GM12873 (cell line): ENCODE measurements around the gene ALDH1A3.

Experiments used
- TF ChIP-seq, protein P1 (sequence below): IDR thresholded peaks from 2 replicates; pipeline ENCODE4 v1.5.1; 2012; ENCODE audit warnings: low read depth, mild to moderate bottlenecking, moderate library complexity, low read length, control low read depth; ENCODE audit not compliant: insufficient read depth; ENCODE audit errors: missing control alignments

Gene ALDH1A3

DNA sequence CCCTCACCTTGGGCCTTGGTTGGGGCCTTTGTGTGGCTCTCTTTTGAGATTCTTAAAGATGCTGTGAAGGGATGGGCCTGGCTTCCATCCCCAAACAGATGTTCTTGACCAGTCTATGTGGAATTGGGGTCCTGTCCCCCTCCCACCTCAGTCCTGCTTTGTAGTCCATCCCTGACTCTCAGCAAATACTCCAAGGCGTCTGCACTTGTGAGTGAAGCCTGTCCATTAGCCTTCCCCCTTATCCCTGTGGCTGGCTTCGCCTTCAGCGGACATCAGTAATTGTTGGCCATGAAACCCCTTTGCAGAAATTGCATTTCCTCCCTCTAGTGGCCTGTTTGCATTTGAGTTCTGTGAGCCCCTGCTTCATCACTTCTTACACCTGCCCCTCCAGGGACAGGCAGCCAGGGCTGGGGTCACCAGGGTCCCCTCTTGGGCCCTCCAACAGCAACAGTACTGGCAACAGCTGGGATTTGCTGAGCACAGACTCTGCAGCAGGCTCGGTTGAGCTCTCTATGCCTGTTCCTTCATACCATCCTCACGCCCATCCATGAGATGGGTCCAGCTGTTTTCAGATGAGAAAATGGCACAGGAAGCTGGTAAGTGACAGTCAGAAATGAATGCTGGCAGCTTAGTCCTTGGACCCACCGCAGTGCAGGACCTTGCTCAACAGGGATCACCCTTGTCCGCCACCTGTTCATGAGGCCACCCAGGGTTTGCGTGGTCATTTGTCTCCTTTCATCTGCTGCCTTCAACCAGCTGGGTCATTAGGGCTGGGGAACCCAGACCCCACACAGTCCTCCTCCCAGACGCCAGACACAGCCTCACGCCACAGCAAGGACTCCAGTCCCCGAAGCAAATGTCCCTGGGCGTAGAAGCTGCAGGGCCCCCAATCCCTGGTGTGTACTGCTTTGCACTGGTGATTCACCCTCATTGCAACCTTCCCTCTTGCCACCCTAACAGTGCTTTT, 30.6 kb downstream of the ALDH1A3 start:
- TF ChIP-seq, protein P1, sequence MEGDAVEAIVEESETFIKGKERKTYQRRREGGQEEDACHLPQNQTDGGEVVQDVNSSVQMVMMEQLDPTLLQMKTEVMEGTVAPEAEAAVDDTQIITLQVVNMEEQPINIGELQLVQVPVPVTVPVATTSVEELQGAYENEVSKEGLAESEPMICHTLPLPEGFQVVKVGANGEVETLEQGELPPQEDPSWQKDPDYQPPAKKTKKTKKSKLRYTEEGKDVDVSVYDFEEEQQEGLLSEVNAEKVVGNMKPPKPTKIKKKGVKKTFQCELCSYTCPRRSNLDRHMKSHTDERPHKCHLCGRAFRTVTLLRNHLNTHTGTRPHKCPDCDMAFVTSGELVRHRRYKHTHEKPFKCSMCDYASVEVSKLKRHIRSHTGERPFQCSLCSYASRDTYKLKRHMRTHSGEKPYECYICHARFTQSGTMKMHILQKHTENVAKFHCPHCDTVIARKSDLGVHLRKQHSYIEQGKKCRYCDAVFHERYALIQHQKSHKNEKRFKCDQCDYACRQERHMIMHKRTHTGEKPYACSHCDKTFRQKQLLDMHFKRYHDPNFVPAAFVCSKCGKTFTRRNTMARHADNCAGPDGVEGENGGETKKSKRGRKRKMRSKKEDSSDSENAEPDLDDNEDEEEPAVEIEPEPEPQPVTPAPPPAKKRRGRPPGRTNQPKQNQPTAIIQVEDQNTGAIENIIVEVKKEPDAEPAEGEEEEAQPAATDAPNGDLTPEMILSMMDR, result no peak

DNA sequence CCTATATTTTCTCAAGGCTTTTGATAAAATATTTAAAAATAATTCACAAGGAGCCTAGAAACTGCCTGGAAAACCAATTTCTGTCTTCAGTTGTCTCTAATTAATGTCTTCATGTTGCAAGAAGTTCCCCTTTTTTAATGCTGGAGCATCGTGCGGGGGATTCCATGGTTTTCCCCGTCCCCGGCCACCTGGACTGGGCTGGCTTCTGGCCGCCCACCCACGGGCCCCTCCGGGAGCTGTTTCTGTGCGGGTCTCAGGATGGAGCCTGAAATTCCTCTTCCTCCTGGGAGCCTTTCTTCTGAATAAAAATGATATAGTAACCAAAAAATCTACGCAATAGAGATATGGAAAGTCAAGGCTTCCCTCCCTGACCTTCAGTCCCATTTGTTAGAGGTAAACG, 31.5 kb downstream of the ALDH1A3 start:
- TF ChIP-seq, protein P1, result no peak

DNA sequence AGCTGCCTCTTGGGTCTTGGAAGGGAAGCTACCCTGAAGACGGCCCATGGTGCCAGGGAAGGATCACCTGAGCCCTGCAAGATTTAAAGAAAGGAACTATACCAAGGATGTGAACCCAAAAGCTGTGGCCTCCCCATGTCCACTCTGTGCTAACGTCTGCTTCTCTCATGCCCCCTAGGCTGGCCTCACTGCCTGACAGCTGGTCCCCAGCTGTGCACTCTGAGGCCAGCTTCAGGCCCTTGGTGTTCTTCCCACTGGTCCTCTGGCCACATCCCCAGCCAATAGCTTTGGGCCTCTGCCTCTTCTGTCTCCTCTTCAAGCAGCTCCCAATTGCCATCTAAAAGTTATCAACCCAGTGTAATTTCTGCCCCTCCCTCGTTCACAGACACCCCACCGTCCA, 34.3 kb downstream of the ALDH1A3 start:
- TF ChIP-seq, protein P1, result no peak

DNA sequence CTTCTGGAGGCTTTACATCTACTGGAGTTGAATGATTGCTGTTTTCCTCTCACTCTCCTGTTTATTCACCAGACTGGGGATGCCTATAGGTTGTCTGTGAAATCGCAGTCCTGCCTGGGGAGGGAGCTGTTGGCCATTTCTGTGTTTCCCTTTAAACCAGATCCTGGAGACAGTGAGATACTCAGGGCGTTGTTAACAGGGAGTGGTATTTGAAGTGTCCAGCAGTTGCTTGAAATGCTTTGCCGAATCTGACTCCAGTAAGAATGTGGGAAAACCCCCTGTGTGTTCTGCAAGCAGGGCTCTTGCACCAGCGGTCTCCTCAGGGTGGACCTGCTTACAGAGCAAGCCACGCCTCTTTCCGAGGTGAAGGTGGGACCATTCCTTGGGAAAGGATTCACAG, 35.2 kb downstream of the ALDH1A3 start:
- TF ChIP-seq, protein P1, result no peak

DNA sequence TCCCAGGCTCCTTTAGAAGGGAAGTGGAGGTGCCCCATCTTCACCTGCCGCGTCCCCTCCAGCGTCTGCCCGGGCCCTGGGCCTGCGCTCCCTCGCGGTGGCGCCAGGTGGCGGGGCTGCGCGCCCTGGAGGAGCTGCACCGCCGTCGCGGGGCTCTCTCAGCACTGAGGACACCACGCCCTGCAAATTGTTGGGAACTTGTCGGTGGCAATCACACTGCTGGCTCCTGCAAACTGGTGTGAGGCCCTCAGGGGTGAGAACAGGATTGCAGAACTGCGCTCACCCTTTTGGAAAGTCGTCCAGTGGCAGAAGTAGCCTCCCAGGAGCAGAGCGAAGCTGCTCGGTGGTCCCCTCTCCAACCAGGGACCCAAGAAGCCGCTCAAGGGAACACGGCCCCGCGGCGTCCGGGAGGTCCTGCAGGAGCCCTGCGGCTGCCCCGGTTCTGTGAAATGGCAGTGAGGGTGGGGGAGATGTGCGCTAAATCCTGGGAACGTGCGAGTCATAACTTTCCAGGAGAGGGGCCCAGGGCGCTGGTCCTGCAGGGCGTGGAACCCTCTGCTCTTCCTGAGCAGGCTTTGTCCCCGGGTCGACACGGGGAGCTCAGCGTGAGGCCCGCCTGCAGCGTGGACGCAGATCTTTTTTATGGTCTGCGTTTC, 38.5 kb downstream of the ALDH1A3 start:
- TF ChIP-seq, protein P1, result peak; percentile 97

DNA sequence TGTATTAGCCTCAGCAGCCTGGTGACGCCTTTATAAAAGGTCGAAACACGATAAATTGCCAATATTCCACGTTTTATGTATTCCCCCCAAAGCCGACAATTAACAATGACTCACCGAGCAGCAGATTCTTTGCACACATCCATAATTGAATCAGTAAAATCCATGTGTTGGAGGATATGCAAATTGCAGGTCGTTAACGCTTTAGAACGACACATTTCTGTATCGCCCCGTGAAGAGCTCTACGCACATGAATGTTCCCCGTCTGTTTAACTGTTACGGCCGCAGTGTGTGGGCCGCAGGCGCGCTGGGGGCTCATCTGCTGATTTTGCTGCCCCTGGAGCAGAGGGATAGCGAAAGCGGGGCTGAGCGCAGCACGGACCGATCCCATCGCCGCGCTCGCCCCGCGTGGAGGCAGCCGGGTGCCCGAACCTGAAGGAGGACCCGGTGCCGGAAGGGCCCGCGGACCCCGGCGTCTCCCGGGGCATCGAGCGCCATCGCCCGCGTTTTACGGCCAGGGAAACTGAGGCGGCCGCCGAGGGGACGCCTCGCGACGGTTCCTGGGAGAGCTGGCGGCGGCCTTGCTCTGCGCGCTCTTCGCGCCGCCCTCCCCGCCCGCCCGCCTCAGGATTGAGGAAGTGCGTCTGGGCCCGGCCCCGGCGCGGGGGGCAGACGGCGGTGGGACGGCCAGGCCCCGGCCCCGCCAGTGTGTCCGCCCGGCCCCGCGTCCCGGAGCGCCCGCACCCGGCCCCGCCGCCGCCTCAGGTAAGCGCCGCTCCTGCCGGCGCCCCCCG, 39.3 kb downstream of the ALDH1A3 start, which contains the start of gene LRRK1:
Gene LRRK1 (plus strand): TSS at position 668 of the 791 bp plus-strand sequence. CDS start 5,276 bp downstream, outside the sequence.
- TF ChIP-seq, protein P1, result no peak
